Measurements from ENCODE around the gene NLGN2.

NLGN2 gene

GRCh38 chr17:7414837-7415236 is 7.2 kb downstream of the NLGN2 start:
- DNase-seq (ENCODE audit: low spot score) = no peak

- DNase-seq (ENCODE audit: low spot score) = no peak
Measured at GRCh38 chr17:7415784-7416183, 8.1 kb downstream of the NLGN2 start.

- no peak for DNase-seq (ENCODE audit: low spot score)
Measured at GRCh38 chr17:7416323-7416722, 8.7 kb downstream of the NLGN2 start.

GRCh38 chr17:7417056-7417655 is 9.5 kb downstream of the NLGN2 start:
- DNase-seq (ENCODE audit: low spot score) = no peak

- no peak for DNase-seq (ENCODE audit: low spot score)
Measured at GRCh38 chr17:7418472-7419152, 11.0 kb downstream of the NLGN2 start.

GRCh38 chr17:7419819-7420610 is 12.4 kb downstream of the NLGN2 start, which contains the start of gene SPEM1:
Gene SPEM1 (plus strand): TSS chr17:7420324. CDS start chr17:7420385, 61 bp downstream.
- no peak for DNase-seq (ENCODE audit: low spot score)

GRCh38 chr17:7421186-7421585 is 13.5 kb downstream of the NLGN2 start:
- DNase-seq (ENCODE audit: low spot score) = no peak

GRCh38 chr17:7423679-7424078 is 16.0 kb downstream of the NLGN2 start:
- DNase-seq (ENCODE audit: low spot score) = no peak

GRCh38 chr17:7425316-7425715 is 17.7 kb downstream of the NLGN2 start, which contains the start of gene SPEM2:
Gene SPEM2 (plus strand): TSS chr17:7425616. CDS start chr17:7425689, 73 bp downstream.
- no peak for DNase-seq (ENCODE audit: low spot score)

GRCh38 chr17:7425756-7426155 is 18.1 kb downstream of the NLGN2 start:
- no peak for DNase-seq (ENCODE audit: low spot score)

- DNase-seq (ENCODE audit: low spot score) = no peak
Measured at GRCh38 chr17:7426203-7426863, 18.7 kb downstream of the NLGN2 start.

- DNase-seq (ENCODE audit: low spot score) = no peak
Measured at GRCh38 chr17:7426896-7427489, 19.3 kb downstream of the NLGN2 start.

GRCh38 chr17:7427549-7427948 is 19.9 kb downstream of the NLGN2 start:
- DNase-seq (ENCODE audit: low spot score) = no peak

GRCh38 chr17:7428557-7428956 is 20.9 kb downstream of the NLGN2 start, which contains the start of gene SPEM3:
Gene SPEM3 (plus strand): TSS chr17:7428857. CDS start chr17:7428903, 46 bp downstream.
- DNase-seq (ENCODE audit: low spot score) = no peak

- no peak for DNase-seq (ENCODE audit: low spot score)
Measured at GRCh38 chr17:7429722-7430121, 22.1 kb downstream of the NLGN2 start.

- DNase-seq (ENCODE audit: low spot score) = no peak
Measured at GRCh38 chr17:7431231-7431630, 23.6 kb downstream of the NLGN2 start.

- no peak for DNase-seq (ENCODE audit: low spot score)
Measured at GRCh38 chr17:7432296-7432695, 24.7 kb downstream of the NLGN2 start.

- DNase-seq (ENCODE audit: low spot score) = no peak
Measured at GRCh38 chr17:7435676-7436555, 28.3 kb downstream of the NLGN2 start.

- DNase-seq (ENCODE audit: low spot score) = peak; percentile 78
Measured at GRCh38 chr17:7436556-7437368, 29.1 kb downstream of the NLGN2 start.

- DNase-seq (ENCODE audit: low spot score) = no peak
Measured at GRCh38 chr17:7437369-7437863, 29.8 kb downstream of the NLGN2 start.

Data from kidney capillary endothelial cell (primary cell).